VCaP (cell line): ENCODE data around the gene UBE2D4.
"Not testable (repeated sequence)": the region's sequence is repeated elsewhere in the genome, so short reads cannot be mapped to it uniquely, and the experiment has no call there.

Experiments
- H3K27ac ChIP-seq: fragments of 450-650 bp; 2 replicates; pipeline ENCODE4 v1.5.1; 2017
- TF ChIP-seq, protein P1 (sequence below): fragments of 450-650 bp; conservative IDR thresholded peaks from 2 replicates; pipeline ENCODE4 v1.5.1; 2017; ENCODE audit warnings: mild to moderate bottlenecking, moderate library complexity

The UBE2D4 gene

DNA sequence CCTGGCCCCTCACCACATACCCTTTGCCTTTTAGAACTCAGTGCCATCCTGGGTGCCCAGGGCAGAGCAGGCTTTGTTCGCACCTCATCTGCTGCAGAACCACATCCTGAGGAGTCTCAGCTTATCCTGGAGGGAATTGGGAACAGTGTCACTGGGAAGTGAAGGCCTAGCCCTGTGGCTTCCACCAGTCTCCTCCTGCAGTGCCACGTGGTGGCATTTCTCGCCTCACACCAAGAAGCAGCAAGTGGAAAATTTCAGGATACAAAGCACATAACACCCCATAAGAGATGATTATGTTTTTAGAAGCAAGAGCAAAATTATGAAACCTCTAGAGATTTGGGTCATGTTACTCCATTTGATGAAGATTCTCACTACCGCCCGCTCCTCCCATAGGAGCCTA lies 26.8 kb downstream of the UBE2D4 start:
- TF ChIP-seq, protein P1, sequence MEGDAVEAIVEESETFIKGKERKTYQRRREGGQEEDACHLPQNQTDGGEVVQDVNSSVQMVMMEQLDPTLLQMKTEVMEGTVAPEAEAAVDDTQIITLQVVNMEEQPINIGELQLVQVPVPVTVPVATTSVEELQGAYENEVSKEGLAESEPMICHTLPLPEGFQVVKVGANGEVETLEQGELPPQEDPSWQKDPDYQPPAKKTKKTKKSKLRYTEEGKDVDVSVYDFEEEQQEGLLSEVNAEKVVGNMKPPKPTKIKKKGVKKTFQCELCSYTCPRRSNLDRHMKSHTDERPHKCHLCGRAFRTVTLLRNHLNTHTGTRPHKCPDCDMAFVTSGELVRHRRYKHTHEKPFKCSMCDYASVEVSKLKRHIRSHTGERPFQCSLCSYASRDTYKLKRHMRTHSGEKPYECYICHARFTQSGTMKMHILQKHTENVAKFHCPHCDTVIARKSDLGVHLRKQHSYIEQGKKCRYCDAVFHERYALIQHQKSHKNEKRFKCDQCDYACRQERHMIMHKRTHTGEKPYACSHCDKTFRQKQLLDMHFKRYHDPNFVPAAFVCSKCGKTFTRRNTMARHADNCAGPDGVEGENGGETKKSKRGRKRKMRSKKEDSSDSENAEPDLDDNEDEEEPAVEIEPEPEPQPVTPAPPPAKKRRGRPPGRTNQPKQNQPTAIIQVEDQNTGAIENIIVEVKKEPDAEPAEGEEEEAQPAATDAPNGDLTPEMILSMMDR, result no peak
- no peak overlapping the region for H3K27ac ChIP-seq

DNA sequence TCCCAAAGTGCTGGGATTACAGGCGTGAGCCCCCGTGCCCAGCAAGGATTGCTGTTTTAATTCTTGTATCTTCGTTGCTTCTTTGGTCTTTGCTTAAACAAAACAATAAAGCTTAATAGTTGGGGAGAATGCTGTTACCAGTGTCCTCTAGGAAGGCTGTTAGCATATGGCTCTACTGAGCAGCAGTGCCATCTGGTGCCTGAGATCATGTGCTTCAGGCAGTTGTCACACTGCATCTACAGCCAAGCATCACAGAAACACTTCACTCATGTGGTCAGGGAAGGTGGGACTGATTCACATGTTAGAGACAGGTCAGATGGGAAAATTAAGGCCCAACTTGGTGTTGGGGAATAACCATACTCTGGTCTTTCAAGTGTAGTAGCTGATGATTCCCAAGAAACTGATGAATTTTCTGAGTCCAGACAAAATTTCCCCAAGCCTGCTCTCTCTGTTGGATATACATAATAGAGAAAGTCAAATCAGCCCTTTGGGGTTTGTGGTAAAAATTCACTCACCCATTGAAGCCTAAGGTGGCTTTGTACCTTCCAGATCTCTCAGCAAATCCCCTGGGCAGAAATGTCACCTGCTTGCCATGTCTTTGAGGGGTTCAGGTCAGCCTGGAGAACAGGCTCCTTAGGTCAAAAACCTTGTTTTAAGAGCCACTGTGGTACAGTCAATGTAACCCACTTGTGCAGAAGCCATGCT lies 28.4 kb downstream of the UBE2D4 start:
- TF ChIP-seq, protein P1, result peak; percentile 90
- H3K27ac ChIP-seq, result no peak overlapping the region

DNA sequence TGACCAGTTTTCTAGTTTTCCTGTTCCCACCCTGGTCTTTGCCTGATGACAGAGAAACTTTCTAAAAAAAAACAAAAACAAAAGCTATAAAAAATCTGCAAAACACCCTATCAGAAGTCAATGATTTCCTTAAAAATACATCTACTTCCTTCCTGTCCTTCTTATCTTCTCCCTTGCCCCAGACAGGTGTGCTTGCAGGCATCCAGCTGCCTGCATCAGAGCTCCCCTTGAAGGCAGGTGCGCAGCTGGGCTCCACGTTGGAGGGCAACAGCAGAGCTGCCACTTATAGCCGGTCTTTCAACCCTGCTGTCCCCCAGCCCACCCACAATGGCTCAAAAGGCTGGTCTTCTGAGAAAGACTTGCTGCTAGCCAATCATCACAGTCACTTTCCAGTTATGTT lies 29.8 kb downstream of the UBE2D4 start:
- H3K27ac ChIP-seq, result no peak overlapping the region
- TF ChIP-seq, protein P1, result no peak

DNA sequence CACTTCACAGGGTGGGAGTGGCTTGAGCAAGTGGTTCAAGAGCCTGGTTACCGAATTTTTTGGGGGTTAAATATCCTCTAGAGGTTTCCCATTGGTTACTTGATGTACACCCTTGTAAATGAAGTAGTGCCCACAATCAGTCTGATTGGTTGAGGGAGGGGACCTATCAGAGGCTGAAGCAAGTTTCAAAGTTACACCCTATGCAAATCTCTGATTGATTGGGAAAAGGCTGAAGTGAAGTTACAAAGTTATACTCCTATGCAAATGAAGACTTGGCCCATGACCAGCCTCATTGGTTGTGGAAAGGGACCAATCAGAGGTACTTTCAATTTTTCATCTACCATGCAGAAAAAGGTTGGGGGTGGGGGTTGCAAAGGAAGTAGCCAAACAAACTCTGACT lies 34.7 kb downstream of the UBE2D4 start:
- TF ChIP-seq, protein P1, result no peak

DNA sequence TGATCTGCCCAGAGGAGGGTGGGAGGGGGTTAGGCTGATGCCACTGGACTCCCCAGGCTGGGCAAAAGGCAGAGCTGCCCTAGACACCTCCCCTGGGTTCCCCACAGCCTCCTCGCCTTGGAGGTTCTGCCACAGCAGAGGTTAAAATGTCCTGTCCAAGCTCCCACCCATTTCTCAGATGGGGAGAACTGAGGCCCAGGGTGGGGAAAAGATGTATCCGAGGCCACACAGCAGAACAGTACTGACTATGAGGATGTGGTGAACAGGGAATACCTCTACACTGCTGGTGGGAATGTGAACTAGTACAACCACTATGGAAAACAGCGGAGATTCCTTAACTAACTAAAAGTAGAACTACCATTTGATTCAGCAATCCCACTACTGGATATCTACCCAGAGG lies 40.2 kb downstream of the UBE2D4 start:
- H3K27ac ChIP-seq, result not testable (repeated sequence)

More for the DNA sequence above, 34.7 kb downstream of the UBE2D4 start:
- no peak overlapping the region for H3K27ac ChIP-seq

DNA sequence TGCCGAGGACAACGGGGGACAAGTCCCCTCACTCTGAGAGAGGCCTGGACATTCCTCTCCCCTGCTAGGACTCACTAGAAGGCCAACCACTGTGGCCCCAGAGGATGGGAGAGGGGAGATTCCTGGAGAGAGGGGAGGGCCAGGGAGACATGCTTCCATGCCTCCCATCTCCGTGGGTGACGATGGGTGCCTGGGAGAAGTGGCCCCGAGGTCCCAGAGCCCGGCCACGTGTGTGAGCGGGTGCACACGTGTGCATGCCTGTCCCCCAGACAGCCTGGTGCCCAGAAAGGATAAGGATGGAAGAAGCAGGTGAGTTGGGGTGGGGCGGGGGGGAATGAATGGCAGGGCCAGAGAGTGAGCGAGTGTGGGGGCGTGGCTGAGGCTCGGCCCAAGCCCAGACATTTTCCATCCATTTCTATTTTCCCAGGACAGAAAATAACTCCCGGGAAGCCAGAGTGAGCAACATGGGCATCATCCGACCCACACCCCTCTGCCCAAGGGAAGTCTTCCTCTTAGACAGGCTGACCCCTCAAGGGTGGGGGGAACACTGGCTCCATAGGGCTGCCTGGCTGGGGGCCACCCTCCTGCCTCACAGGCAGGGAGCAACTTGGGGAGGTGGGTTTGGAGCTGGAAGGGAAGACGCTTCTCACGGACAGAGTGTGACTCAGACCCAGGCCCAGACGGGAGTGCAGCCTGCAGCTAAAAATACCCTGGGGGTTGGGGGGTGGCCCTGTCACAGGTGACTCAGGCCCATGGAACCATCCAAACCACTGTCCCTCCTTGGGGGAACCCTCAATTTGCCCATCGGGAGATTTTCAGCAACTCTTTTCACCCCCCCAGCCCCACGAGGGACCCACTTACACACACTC lies 42.2 kb downstream of the UBE2D4 start:
- not testable (repeated sequence) for H3K27ac ChIP-seq

DNA sequence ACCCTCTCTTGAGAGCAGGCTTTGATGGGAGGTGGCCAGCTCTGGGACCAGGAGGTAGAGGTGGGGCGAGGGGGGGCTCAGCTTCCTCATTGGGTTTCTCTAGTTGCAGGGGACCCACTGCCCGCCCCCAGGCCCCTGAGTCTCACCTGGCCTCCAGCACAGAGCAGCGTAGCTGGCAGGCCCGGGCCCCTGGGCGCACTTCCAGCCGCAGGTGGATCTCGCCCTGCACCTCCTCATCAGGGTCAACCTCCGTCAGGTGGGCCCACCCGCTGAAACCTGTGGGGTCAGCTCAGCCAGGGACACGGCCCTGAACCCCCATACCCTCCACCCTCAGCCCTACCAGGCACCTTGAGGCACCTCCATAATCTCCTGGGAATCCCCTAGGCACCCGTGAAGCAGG lies 43.4 kb downstream of the UBE2D4 start:
- H3K27ac ChIP-seq, result not testable (repeated sequence)

DNA sequence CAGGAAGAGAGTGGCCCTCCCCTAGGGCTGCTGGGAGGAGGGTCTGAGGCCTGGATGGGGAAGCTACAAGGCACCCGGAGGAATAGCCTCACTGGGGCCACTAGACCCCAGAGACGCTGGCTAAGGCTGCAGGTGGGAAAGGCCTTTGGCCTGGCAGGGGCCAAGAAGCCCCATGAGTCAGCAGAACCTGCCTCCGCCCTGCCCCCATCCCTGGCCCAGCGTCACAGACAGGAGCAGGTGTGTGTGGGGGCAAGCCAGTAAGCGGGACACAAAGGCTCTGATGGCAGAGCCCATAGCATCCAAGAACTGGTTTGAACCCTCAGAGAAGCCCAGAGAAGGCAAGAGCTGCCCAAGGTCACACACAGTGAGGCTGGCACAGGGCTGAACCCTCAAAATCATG lies 44.5 kb downstream of the UBE2D4 start:
- H3K27ac ChIP-seq, result not testable (repeated sequence)

DNA sequence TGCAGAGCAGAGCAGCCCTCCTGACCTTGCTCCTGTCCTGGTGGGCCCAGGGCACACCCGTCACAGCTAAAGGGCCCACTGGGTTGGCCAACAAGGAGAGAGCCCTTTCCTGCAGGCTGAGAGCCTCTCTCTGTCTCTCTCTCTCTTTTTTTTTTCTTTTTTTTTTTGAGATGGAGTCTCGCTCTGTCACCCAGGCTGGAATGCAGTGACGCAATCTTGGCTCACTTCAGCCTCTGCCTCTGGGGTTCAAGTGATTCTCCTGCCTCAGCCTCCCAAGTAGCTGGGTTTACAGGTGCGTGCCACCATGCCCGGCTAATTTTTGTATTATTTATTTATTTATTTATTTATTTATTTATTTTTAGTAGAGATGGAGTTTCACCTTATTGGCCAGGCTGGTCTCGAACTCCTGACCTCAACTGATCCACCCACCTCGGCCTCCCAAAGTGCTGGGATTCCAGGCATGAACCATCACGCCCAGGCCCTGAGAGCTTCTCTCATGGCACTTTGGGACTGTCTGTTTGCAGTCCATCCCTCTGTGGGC lies 47.9 kb downstream of the UBE2D4 start:
- not testable (repeated sequence) for H3K27ac ChIP-seq

DNA sequence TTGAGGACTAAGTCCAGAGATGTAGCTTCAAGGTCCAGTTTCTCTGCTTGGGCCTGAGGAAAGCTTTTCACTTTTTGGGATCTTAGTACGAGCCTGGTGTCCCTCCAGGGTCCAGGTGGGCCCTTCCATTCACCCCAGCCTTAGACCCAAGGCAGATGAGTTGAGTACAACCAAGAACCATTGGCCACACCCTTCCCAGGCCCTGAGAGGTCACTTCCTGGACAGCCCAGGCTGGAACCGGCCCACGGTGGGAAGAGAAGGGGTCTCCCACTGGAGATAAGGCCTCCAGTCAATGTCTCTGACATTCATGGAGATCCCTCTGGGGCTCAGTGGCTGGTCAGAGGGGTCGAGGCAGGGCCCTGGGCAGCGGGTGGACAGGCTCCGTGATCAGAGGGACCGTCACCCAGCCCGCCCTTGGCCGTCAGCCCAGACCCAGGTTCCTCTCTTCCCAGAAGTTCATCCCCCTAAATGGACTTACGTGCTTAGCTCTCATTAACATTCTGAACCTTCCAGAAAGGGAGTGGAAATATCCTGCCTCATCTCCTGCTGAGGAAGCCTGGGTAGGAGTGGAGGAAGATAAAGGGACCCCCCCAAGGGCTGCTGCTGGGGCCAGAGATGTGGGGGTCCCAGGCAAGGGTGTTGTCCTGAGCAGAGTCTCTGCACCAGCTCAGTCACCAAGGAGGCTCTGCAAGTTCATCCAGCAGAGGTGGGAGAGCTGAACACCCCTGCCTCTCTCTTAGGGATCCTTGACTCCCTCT lies 48.7 kb downstream of the UBE2D4 start:
- not testable (repeated sequence) for H3K27ac ChIP-seq
